Fibroblast of lung (primary cell): ENCODE measurements around the gene STK32B.

Experiments used
- EZH2 ChIP-seq: IDR thresholded peaks from 2 replicates; pipeline ENCODE4 v1.5.1; 2012; ENCODE audit warnings: low read length, control low read depth, mild to moderate bottlenecking; ENCODE audit errors: missing control alignments
- TF ChIP-seq, protein P1 (sequence below), 2 donors: IDR thresholded peaks in 1 of 2; conservative IDR thresholded peaks in 1 of 2; 1 replicate in 1 of 2; 2 replicates in 1 of 2; pipeline ENCODE4 v1.5.1; 2011 to 2012; ENCODE audit warnings: low read length in 2 of 2, control low read depth in 1 of 2, inconsistent platforms in 1 of 2, low read depth in 1 of 2, mild to moderate bottlenecking in 1 of 2

DNA sequence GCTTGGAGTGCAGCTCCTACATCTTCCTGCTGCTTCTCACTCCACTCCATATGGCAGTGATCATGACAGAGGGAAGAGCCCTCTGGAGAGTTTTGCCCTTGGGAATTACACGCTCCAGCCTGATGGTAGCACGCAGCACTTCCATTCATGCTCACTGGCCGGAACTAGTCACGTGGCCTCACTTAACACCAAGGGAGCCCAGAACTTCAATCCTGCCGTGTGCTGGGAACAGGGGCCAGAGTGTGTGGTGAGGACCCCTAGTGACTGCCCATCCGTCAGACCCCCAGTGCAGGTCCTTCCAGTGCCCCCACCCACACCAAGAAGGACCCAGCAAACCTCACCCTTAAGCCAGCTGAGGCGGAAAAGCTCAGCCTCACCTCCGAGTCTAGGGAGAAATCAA, 426.3 kb downstream of the STK32B start:
- TF ChIP-seq, protein P1, sequence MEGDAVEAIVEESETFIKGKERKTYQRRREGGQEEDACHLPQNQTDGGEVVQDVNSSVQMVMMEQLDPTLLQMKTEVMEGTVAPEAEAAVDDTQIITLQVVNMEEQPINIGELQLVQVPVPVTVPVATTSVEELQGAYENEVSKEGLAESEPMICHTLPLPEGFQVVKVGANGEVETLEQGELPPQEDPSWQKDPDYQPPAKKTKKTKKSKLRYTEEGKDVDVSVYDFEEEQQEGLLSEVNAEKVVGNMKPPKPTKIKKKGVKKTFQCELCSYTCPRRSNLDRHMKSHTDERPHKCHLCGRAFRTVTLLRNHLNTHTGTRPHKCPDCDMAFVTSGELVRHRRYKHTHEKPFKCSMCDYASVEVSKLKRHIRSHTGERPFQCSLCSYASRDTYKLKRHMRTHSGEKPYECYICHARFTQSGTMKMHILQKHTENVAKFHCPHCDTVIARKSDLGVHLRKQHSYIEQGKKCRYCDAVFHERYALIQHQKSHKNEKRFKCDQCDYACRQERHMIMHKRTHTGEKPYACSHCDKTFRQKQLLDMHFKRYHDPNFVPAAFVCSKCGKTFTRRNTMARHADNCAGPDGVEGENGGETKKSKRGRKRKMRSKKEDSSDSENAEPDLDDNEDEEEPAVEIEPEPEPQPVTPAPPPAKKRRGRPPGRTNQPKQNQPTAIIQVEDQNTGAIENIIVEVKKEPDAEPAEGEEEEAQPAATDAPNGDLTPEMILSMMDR (conservative IDR thresholded peaks at IDR 0.05 in 1 of 2, IDR thresholded peaks at IDR 0.05 in 1 of 2; ENCODE audit: low read depth in 1 of 2, low read length in 2 of 2): no peak
- no peak for TF ChIP-seq EZH2
